ENCODE measurements around the gene KIF26B.

DNA sequence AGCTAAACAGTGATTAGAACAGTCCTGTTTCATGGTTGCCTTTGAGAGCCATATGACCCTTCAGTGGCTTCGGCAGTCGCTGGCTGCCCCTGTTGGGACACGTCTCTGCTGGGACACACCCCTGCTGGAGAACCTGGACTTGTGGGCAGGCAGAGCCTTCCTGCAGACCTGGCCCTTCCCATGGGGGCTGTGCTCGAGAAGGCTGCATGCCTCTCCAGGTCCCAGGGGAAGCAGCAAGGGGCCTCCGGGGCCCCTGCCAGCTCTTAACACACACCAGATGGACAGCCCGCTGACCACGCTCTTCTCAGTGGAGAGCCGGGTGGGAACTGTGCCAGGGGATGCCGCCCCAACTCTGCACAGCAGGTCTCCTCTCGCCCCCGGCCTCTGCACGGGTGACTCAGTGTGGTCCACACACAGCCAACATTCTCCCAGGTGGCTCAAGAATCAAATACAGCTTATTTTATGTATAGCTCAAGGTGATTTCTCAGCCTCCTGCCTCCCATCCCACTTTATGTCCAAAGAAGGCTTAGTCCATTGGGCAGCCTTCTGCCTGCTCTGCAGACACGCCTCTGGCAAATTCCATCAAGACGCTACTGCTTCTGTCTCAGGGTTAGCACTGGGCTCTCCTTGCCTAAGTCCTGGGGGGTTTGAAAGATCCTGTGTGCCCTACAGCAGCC is 450.8 kb downstream of the KIF26B start:
- no peak for TF ChIP-seq CTCF (IDR thresholded peaks at IDR 0.05)
- no peak for TF ChIP-seq POLR2A (IDR thresholded peaks at IDR 0.05)
